Measurements from ENCODE around the gene IRF6.

The IRF6 gene

GRCh38 chr1:209805875-209806760 lies at the start of gene IRF6:
TSS of gene IRF6 (minus strand) at chr1:209806142. CDS start at chr1:209801413, 4,729 bp downstream.
- H3K4me1 Mint-ChIP-seq, result peaks cover 13% of the 10 kb centered on the region
- H3K9me3 Mint-ChIP-seq, result no peaks in the 10 kb centered on the region
- peak within 1 kb of the TSS; percentile 80 for H3K4me3 Mint-ChIP-seq
- peak within 1 kb of the TSS; percentile 88 for H3K27ac Mint-ChIP-seq
- peaks cover 55% of the 10 kb centered on the region for H3K27me3 Mint-ChIP-seq
- CTCF ChIA-PET, result interaction anchor here (0.7 to 7.5 kb wide), 3 partner anchors 16 to 1922 kb away, joined by 3 to 48 read pairs (median 4); no protein-coding TSS in a partner anchor
- H3K36me3 Mint-ChIP-seq, result no peaks in the 10 kb centered on the region
- DNase-seq, result peak; percentile 80

DNA sequence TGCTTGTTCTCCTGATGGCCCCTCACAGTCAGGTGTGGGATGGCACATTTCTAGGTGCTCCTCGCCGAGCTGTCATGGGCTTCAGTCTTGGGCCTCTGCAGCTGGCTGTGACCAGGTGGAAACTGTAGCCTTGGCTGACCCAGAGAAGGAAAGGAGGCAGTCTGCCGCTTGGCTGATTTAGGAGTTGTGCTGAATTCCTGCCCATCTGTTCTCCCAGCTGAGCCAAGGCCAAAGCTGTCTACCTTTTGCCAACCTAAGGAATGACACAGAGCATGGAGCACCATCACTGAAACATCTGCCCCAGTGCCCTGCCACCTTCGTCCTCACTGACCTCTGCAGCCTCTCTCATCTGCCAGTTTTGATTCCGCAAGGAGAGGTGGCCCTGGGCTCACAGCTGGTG lies 49.7 kb upstream of the IRF6 start:
- Mint-ChIP-seq H3K27ac (no peak overlapping the region), H3K36me3 (peaks cover 28% of the 10 kb centered on the region), H3K9me3 (no peaks in the 10 kb centered on the region), H3K27me3 (no peaks in the 10 kb centered on the region), H3K4me3 (no peak overlapping the region), H3K4me1 (peaks cover 5% of the 10 kb centered on the region)
- CTCF ChIA-PET, result interaction anchor here (0.6 kb wide), 2 partner anchors 425 to 504 kb away, joined by 3 read pairs; no protein-coding TSS in a partner anchor
- no peak for DNase-seq

DNA sequence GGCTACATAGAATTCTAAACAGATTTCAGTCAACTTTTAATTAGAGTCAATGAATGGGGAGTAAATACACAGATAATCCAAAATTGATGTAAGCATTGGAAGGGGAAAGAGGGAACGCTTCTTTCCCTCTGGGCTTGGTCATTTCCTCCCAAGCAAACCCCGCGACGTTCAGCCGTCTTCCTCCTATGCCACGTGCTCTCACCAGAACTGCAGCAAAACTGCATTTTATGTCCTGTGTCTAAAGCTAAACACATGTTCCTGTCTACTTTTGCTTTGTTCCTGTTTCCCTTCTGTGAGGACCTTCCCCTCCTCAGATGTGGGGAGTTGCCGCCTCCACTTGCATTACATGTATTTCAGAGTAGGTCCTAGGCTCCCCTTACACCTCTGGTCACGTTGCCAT lies 49.1 kb upstream of the IRF6 start:
- Mint-ChIP-seq H3K27ac (no peak overlapping the region), H3K9me3 (no peaks in the 10 kb centered on the region), H3K4me3 (no peak overlapping the region), H3K27me3 (no peaks in the 10 kb centered on the region), H3K36me3 (peaks cover 29% of the 10 kb centered on the region), H3K4me1 (peaks cover 5% of the 10 kb centered on the region)
- CTCF ChIA-PET, result interaction anchor here (0.6 kb wide), 2 partner anchors 425 to 504 kb away, joined by 3 read pairs; no protein-coding TSS in a partner anchor
- DNase-seq, result no peak

DNA sequence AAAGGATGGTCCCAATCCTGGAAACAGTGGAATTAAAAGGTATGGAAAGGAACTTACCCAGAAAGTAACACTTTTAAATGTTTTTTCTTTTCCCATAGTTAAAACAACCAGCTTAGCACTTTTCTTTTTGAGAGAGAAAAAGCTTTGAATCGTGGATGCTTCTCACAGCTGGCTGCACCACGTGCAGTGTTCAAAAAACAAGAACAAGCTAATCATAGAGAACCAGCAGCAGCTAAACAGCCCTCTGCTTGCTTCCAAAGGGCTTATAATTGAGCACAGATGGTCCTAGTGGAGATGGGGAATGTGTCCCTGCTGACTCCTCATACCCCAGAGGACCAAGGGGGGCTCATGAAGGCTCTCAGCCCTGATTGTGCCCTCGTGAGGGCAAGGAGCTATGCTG lies 48.3 kb upstream of the IRF6 start:
- H3K36me3 Mint-ChIP-seq, result peaks cover 30% of the 10 kb centered on the region
- H3K27me3 Mint-ChIP-seq, result no peaks in the 10 kb centered on the region
- no peaks in the 10 kb centered on the region for H3K9me3 Mint-ChIP-seq
- no peak for DNase-seq
- CTCF ChIA-PET, result interaction anchor here (0.6 to 1.5 kb wide), 2 partner anchors 45 to 285 kb away, joined by 3 read pairs; no protein-coding TSS in a partner anchor
- H3K4me3 Mint-ChIP-seq, result no peak overlapping the region
- H3K4me1 Mint-ChIP-seq, result peaks cover 5% of the 10 kb centered on the region
- H3K27ac Mint-ChIP-seq, result no peak overlapping the region

DNA sequence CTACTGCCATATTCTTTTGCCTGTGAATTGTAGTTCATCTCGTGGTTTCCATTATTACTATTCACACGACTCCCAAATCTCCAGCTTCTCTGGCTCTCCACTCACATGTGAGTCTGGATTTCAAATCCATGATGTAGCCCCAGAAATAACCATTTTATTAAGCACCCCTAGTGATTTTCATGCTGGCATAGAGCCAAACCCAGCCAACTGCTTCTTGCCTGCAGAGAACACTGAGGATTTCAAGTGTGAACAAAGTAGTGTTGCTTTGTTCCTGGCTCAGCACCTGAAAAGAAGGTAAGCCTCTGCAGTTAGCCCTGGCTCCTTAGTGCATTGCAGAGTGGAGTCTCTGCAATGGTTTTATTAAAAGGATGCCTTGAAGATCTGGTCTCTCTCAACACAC lies 47.7 kb upstream of the IRF6 start:
- no peak for DNase-seq
- CTCF ChIA-PET, result interaction anchor here (1.5 kb wide), 1 partner anchor 284 kb away, joined by 3 read pairs; no protein-coding TSS in a partner anchor
- Mint-ChIP-seq H3K4me3 (no peak overlapping the region), H3K36me3 (peaks cover 31% of the 10 kb centered on the region), H3K4me1 (peaks cover 5% of the 10 kb centered on the region), H3K9me3 (no peaks in the 10 kb centered on the region), H3K27ac (no peak overlapping the region), H3K27me3 (no peaks in the 10 kb centered on the region)

DNA sequence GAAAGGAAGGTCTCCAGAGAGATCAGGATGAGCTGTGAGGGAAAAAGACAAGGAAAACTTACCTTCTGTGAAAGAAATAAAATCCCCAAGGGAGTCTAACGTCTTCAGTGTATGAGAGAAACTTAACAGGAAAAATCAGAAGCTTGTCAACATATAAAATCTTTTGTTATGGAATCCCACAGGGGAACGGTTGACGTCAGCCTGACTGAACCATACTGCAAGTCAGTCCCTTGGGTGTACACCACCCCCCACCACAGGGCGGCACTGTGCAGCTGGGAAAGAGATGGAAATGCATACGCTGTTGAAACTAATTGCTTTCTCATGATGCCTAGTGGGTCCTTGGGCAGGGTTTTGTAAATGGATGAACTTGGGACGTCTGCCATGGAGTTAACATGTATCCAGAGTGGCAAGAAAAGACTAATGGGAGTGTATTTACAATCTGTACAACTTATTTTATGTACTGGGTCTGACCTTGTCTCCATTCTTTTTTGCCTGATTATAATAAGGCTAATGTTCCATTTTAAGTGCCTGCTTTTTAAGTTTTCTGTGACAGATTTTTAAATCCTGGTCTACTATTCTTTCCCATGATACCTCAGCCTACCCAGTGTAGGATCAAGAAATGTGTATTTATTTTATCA lies 44.5 kb upstream of the IRF6 start:
- Mint-ChIP-seq H3K36me3 (peaks cover 48% of the 10 kb centered on the region), H3K4me3 (no peak overlapping the region), H3K9me3 (no peaks in the 10 kb centered on the region), H3K27ac (no peak overlapping the region), H3K4me1 (peaks cover 5% of the 10 kb centered on the region), H3K27me3 (no peaks in the 10 kb centered on the region)
- CTCF ChIA-PET, result interaction anchor here (0.7 to 2.3 kb wide), 7 partner anchors 9 to 283 kb away, joined by 3 to 9 read pairs (median 3); partner anchors contain the start of gene UTP25
- DNase-seq, result peak; percentile 39

- Mint-ChIP-seq H3K27ac (no peak overlapping the region), H3K4me1 (no peaks in the 10 kb centered on the region), H3K9me3 (no peaks in the 10 kb centered on the region), H3K4me3 (no peak overlapping the region), H3K27me3 (no peaks in the 10 kb centered on the region), H3K36me3 (peaks cover 45% of the 10 kb centered on the region)
- CTCF ChIA-PET, result interaction anchor here (0.7 to 2.3 kb wide), 6 partner anchors 9 to 282 kb away, joined by 3 to 9 read pairs (median 3); partner anchors contain the start of gene UTP25
- no peak for DNase-seq
Observed at GRCh38 chr1:209849388-209849787, 43.4 kb upstream of the IRF6 start.

DNA sequence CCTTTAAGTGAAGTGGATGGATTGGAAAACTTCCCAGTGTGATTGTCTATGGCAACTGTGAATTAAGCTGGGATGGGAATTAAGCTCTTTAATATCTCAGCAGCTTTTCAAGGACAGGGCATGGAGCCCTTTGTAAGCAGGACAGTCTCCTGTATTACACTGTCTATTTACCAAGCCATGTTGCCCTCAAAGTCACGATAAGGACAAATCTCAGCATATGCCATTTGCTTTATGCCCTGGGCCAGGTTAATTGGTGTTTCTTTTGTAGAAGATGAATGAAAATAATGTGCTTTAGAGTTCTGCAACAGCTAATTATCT lies 39.4 kb upstream of the IRF6 start:
- H3K4me1 Mint-ChIP-seq, result no peaks in the 10 kb centered on the region
- H3K27ac Mint-ChIP-seq, result no peak overlapping the region
- no peak for DNase-seq
- no peaks in the 10 kb centered on the region for H3K9me3 Mint-ChIP-seq
- no peaks in the 10 kb centered on the region for H3K27me3 Mint-ChIP-seq
- no peak overlapping the region for H3K4me3 Mint-ChIP-seq
- CTCF ChIA-PET, result interaction anchor here (0.7 to 1.2 kb wide), 2 partner anchors 23 to 275 kb away, joined by 3 read pairs; no protein-coding TSS in a partner anchor
- H3K36me3 Mint-ChIP-seq, result peaks cover 50% of the 10 kb centered on the region

DNA sequence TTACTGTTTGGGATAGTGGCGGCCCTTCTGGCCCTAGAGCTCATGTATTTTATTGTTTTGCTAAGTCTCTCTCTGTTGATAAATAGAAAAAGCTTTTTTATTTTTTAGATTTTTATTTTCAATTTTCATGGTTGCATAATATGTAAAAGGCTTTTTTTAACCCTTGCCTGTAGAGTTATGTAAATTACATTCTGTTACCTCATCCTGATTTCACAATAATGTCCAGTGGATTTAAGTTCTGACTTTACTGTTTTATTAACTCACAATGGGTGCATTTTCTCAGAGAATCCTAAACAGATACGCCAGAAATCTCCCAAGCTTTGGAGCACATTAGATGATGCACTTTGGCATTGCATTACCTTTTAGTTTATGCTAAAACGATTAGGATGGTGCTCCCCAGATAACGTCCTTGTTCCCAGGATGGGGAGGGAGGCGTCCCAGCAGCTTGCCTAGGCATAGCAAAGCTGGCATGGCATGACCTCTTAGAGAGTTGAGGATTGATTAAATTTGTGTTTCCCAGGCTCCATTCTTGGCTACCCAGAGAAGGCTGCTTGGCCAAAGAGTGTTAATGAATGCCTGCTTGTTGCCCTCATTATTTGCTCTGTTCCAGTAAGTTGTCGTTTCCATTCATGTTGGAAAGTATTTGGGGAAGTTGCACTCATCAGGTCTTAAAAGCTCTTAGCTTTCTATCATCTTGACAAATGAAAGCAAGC lies 38.9 kb upstream of the IRF6 start:
- CTCF ChIA-PET, result interaction anchor here (0.7 to 1.2 kb wide), 2 partner anchors 22 to 275 kb away, joined by 3 read pairs; no protein-coding TSS in a partner anchor
- Mint-ChIP-seq H3K27ac (no peak overlapping the region), H3K36me3 (peaks cover 52% of the 10 kb centered on the region), H3K9me3 (no peaks in the 10 kb centered on the region), H3K4me3 (no peak overlapping the region), H3K4me1 (no peaks in the 10 kb centered on the region), H3K27me3 (no peaks in the 10 kb centered on the region)
- no peak for DNase-seq

DNA sequence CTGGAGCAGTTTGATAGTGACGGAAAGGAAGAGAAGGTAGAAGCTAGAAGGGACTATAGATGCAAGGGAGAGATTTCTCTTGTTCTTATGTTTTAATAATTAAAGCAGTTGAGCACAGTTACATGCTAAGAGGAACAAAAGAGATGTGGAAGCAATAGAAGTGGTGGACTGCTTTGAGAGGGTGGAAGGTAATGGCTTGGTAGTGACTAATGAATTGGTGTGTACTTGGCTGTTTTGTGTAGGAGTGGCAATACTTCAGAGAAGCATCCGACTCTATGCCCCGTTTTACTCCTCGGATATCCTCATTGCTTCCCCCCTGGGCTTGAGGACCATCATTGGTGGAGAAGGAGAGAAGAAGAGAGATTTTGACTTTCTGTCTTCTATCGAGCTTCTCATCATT lies 34.7 kb upstream of the IRF6 start:
- no peak overlapping the region for H3K27ac Mint-ChIP-seq
- H3K4me3 Mint-ChIP-seq, result no peak overlapping the region
- CTCF ChIA-PET, result interaction anchor here (1.5 to 5.3 kb wide), 3 partner anchors 9 to 17 kb away, joined by 4 to 26 read pairs (median 5); no protein-coding TSS in a partner anchor
- no peak for DNase-seq
- peaks cover 60% of the 10 kb centered on the region for H3K36me3 Mint-ChIP-seq
- H3K27me3 Mint-ChIP-seq, result no peaks in the 10 kb centered on the region
- H3K4me1 Mint-ChIP-seq, result no peaks in the 10 kb centered on the region
- no peaks in the 10 kb centered on the region for H3K9me3 Mint-ChIP-seq

- CTCF ChIA-PET, result interaction anchor here (1.5 to 5.3 kb wide), 3 partner anchors 10 to 17 kb away, joined by 4 to 26 read pairs (median 5); no protein-coding TSS in a partner anchor
- DNase-seq, result no peak
- no peak overlapping the region for H3K4me3 Mint-ChIP-seq
- no peaks in the 10 kb centered on the region for H3K4me1 Mint-ChIP-seq
- H3K9me3 Mint-ChIP-seq, result no peaks in the 10 kb centered on the region
- H3K27me3 Mint-ChIP-seq, result no peaks in the 10 kb centered on the region
- peaks cover 63% of the 10 kb centered on the region for H3K36me3 Mint-ChIP-seq
- H3K27ac Mint-ChIP-seq, result no peak overlapping the region
Observed at GRCh38 chr1:209839875-209840546, 34.1 kb upstream of the IRF6 start.

DNA sequence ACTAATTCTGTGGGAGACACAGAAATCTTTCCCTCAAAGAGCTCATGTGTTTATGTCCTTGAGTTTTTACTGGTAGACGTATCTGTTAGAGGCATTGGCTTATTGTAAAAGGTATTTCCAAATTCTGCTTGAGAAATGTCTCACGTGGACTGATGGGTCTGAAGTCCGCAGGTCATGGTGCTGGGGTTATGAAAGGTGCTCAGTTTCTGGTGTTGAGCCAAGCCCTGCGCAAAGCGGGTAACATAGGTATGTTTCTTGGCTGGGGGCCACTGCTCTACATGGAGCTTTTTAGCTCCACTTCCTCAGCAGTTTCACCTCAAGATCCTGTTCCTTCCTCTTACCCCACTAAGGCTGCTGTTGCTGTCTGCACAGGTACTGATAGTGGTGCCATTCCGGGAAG lies 32.6 kb upstream of the IRF6 start:
- CTCF ChIA-PET, result interaction anchor here (0.8 to 5.3 kb wide), 2 partner anchors 11 to 15 kb away, joined by 3 to 26 read pairs; no protein-coding TSS in a partner anchor
- H3K4me1 Mint-ChIP-seq, result no peaks in the 10 kb centered on the region
- DNase-seq, result no peak

DNA sequence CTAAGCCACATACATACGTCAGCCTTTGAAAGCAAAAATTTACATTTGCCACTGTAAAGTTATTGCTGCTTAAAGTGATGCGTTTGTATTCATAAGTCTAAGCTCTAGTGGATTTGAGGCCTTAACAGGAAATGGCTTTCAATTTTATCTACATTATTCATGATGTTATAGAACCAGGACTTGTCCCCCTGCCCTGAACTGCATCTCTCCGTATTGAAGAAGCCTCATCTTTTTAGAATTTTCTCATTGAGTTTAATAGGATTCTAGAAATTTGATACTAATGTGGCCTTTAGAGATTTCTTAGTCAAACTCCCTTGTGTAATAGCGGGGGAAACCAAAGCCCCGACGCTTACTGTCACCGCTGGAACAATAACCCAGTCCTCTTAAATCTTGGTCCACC lies 31.7 kb upstream of the IRF6 start:
- no peaks in the 10 kb centered on the region for H3K27me3 Mint-ChIP-seq
- CTCF ChIA-PET, result interaction anchor here (0.6 to 5.3 kb wide), 2 partner anchors 9 to 14 kb away, joined by 4 to 26 read pairs; no protein-coding TSS in a partner anchor
- H3K9me3 Mint-ChIP-seq, result no peaks in the 10 kb centered on the region
- H3K36me3 Mint-ChIP-seq, result peaks cover 70% of the 10 kb centered on the region
- DNase-seq, result no peak
- H3K4me3 Mint-ChIP-seq, result no peak overlapping the region
- no peaks in the 10 kb centered on the region for H3K4me1 Mint-ChIP-seq
- no peak overlapping the region for H3K27ac Mint-ChIP-seq

More for the DNA sequence above, 32.6 kb upstream of the IRF6 start:
- no peaks in the 10 kb centered on the region for H3K9me3 Mint-ChIP-seq
- H3K36me3 Mint-ChIP-seq, result peaks cover 72% of the 10 kb centered on the region
- no peak overlapping the region for H3K27ac Mint-ChIP-seq
- H3K27me3 Mint-ChIP-seq, result no peaks in the 10 kb centered on the region
- H3K4me3 Mint-ChIP-seq, result no peak overlapping the region

All from activated naive CD4-positive, alpha-beta T cell treated with anti-CD3 and anti-CD28 coated beads, Interleukin-2, amount 10 ng/mL, durations not matched to agents 7 days and 5 days (primary cell).